Activated naive CD4-positive, alpha-beta T cell treated with anti-CD3 and anti-CD28 coated beads, Interleukin-2, amount 50 U/mL, for 16 hours (primary cell): ENCODE measurements around the gene MATR3.

Experiments
- DNase-seq: peaks from one replicate; pipeline ENCODE4 v3.0.0-alpha.2; 2020

The MATR3 gene

DNA sequence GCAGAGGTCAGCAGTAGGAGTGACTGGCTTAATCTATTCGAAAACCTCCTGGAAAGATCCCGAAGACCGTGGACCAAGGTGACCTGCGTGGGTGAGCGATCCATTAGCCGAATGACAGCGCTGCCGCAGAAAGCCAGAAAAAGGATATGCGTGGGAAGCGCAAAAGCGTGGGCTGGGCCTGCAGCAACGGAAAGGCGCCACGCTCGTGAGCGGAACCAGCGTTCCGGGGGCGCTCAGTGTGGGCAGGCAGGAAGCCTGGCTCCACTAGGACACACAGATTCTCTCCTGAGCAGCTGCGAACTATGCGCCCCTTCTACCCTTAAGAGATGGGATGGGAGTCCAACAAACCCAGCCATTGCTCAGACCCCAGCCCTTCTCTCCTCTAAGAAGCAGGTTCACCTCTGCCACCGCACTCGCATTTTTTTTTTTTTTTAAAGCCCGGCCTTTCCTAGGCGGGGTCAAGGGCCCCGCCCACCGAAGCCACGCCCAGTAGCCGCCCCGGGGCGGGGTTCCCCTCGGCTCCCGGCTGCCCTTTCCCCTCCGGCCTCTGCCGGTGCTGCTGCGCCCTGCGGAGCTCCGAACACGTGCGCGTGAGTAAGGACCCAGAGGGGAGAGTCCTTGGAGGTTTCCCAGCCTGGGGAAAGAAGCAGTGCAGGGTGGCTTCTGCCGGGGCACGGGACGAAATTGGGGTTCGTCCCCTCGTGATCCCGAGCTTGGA is 19.8 kb upstream of the MATR3 start:
- peak; percentile 86 for DNase-seq

GRCh38 chr5:139275536-139275935 is 18.0 kb upstream of the MATR3 start:
- DNase-seq, result no peak

- DNase-seq, result no peak
Measured at GRCh38 chr5:139275956-139276355, 17.6 kb upstream of the MATR3 start.

DNA sequence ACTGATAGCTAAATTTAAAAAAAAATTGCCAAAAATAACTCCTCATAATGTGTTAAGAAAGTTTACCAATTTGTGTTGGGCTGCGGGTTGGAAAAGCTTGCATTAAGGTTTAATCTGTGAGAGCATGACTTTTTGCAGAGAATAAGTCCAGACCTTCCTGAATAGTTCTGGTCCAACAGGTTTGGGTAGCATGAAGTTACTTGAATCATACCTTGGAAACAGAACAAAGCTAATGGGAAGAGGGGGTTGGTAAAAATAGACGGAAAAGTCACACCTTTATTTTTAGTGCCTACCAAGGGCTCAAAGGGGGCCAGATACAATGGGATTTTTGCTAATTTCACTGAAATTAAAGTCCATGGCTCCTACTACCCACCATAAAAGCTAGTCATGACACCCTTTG is 17.1 kb upstream of the MATR3 start:
- no peak for DNase-seq

DNA sequence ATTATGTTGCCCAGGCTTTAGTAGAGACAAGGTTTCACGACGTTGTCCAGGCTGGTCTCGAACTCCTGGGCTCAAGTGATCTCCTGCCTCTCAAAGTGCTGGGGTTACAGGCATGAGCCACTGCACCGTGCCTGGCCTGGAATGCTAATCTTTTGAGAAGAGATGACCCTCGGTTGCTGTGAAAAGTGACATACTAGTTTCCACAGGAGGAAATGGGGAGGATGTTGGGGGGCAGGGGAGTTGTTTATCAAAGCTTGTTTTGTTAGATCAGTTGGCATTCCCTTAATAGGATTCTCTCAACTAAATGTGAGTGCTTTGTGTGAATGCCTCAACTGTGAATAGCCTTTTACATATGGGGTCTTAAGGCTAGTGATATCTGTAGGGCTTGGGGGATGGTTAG is 16.4 kb upstream of the MATR3 start:
- DNase-seq, result no peak

DNA sequence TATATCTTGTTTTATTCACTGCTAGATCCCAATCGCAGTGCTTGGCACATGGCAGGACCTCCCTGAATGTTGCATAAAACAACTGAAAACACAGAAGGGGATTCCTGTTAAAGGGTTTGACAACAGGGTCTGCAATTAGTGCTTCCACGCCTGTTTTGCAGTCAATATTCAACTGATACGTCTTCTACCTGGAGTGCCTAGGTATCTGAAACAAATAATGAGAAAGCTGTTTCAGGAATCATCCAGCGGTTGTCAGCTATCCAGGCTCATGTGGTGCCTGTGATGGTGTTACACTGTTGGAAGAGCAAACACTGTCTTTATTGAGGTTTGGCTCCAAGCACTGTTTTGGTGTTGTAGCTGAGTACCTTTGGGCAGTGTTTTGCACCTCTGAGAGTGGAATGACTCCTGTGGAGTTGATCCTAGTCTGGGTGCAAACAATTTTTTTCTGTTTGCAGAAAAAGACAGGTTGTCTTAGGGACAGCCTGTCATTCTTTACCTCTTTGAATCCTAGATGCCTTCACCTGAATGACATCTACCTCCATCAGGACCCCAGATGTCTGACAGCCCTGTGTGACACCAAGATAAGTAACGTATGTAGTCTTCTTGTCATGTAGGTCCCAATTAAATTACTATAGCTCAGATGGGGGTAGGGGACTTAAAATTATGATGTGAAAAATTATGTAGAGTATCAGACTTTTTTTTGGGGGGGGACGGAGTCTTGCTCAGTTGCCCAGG is 14.8 kb upstream of the MATR3 start:
- DNase-seq, result no peak

GRCh38 chr5:139282197-139282557 is 11.4 kb upstream of the MATR3 start:
- no peak for DNase-seq

GRCh38 chr5:139283252-139284166 is 10.0 kb upstream of the MATR3 start:
- no peak for DNase-seq

- DNase-seq, result no peak
Measured at GRCh38 chr5:139284295-139284694, 9.2 kb upstream of the MATR3 start.

DNA sequence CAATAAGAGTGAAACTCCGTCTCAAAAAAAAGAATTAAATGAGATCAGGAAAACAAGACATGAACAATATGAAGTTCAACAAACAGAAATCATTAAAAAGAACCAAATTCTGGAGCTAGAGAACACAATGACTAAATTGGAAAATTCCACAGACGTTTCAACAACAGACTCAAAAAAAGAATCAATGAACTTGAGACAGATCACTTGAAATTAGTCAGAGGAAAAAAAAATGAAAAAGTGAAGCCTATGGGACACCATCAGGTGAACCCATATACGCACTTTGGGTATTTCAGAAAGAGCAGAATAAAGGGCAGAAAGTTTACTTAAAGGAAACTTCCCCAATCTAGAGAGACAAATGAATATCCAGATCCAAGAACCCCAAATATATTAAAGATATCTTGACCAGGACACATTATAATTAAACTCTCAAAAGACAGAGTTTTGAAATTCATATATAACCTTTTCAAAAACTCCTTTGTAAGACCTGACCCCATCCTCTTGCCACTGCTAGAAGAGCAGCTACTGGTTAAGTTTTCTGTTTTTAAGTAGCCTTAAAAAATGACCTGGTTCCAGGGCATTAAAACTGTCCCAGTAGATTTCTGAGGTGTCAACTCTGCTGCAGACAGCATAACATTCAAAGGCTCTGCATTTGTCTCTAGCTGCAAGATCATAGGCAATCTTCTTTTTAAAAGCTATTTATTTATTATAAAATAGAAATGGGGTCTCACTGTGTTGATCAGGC is 7.7 kb upstream of the MATR3 start:
- DNase-seq, result no peak

DNA sequence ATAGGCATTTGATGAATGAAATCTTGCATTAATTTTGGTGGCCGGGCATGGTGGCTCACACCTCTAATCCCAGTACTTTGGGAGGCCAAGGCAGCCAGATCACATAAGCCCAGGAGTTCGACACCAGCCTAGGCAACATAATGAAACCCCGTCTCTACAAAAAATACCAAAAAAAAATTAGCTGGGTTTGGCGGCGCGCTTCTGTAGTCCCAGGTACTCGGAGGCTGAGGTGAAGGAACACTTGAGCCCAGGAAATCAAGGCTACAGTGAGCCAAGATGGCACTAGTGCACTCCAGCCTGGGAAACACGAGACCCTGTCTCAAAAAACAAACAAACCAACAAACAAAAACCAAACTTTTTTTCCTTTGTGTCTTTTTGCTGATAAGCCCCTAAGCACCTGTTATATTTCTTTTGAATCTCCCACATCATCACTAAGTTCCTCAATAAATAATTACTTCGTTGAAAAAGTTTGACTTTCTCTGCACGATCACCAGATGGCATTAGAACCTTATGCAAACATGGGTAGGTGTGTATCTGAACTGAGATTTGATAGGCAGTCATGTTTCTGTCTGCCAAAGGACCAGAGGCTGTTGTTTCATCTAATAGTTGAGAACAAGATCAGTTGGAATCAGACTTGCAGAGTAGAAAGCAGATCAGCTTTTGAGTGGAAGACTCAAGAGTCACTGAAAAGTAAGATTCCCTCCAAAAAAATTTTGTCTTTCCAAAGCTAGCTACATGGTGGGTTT is 5.5 kb upstream of the MATR3 start:
- DNase-seq, result no peak

DNA sequence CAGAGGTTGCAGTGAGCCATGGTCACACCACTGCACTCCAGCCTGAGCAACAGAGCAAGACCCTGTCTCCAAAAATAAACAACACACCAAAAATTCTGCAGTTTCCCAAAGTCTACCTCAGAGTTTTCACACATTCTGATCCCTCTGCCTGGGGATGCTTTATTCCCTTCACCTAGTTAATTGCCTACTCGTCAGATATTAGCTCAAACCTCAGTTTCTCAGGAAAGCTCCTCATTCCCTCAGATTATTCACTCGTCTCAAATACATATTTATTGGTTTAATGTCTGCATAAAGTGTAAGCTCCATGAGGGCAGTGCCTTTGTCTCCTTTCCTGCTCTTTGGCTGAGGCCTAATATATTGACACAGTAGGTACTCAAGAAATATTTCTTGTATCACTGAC is 2.5 kb upstream of the MATR3 start:
- DNase-seq, result no peak

DNA sequence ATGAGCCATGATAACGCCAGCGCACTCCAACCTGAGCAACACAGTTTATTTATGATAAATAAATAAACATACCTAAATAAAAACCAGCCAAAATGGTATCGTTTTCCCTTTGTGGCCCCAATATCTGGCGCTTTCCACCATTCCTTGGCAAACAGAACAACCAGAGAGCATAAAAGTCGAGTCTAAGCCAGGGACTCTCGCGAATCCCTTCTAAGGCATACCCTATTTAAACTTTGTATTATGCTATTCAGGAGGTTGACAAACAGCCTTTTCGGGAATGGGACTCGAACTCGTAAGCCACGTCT is 386 bp upstream of the MATR3 start:
- DNase-seq, result no peak

- DNase-seq, result peak; percentile 63
Measured at GRCh38 chr5:139294374-139295165, 1.0 kb downstream of the MATR3 start.

GRCh38 chr5:139295346-139296057 is 2.0 kb downstream of the MATR3 start:
- no peak for DNase-seq

- DNase-seq, result no peak
Measured at GRCh38 chr5:139296198-139296597, 2.7 kb downstream of the MATR3 start.

DNA sequence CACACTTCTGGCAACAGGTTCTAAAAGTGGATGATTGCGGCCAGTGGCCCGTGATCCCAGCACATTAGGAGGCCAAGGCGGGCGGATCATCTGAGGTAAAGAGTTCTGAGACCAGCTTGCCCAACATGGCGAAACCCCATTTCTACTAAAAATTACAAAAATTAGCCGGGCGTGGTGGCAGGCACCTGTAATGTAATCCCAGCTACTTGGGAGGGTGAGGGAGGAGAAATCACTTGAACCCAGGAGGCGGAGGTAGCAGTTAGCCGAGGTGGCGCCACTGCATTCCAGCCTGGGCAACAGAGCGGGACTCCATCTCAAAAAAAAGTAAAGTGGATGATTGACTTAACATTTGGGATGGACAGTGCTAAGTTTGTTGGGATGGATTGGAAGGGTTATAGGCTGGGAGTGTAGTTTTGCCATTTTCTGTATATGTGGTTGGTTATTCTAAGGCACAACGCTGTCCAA is 3.4 kb downstream of the MATR3 start:
- DNase-seq, result no peak

- no peak for DNase-seq
Measured at GRCh38 chr5:139297439-139298133, 4.0 kb downstream of the MATR3 start.

DNA sequence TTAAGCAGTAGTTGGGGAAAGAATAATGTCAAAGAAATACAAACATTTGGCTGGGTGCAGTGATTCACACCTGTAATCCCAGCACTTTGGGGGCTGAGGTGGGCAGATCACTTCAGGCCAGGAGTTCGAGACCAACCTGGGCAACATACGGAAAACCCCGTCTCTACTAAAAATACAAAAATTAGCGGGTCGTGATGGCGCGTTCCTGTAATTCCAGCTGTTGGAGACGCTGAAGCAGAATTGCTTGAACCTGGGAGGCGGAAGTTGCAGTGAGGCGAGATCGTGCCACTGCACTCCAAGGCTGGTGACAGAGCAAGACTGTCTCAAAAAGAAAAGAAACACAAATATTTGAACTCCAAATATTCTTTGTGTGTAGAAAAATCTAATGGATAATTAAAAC is 4.7 kb downstream of the MATR3 start:
- DNase-seq, result no peak

DNA sequence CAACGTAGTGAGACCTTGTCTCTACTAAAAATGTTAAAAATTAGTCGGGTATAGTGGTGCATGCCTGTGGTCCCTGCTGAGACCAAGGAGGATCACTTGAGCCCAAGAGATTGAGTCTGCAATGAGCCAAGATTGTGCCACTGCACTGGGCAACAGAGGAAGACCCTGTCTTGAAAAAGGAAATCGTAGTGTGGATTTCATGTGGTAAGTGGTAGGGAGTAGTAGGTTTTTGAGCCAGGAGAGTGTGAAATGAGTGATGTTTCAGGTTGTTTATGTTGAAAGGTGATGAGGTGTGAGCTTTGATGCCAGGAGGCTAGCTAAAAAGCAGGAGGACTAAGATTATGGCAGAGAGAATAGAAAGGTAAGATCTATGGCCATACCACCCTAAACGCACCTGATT is 5.9 kb downstream of the MATR3 start:
- no peak for DNase-seq
